Lung (tissue), 12 donors: ENCODE data around the gene SLC11A2. TPM values are rescaled to one million over a fixed set of nuclear protein-coding genes. Genes with fewer than 3 reads are reported as not detected.
A peak's percentile ranks its signal among the peaks of the same experiment; 100 is the strongest.

Experiments used
- ATAC-seq: fragments of 200-7000 bp; cut with Tn5 transposase; one replicate; pipeline ENCODE4 v1.9.1; 2020; ENCODE audit warnings: moderate number of reproducible peaks; ENCODE audit not compliant: insufficient read depth, low FRiP score
- DNase-seq, 3 donors: peaks; one replicate each; pipeline ENCODE4 v3.0.0-alpha.2; 2013 to 2017
- H3K27ac ChIP-seq, 2 donors: one replicate each; pipeline ENCODE4 v1.5.1; 2013; ENCODE audit warnings: mild to moderate bottlenecking in 2 of 2, moderate library complexity in 2 of 2, control low read depth in 1 of 2, inconsistent platforms in 1 of 2, low read depth in 1 of 2, low read length in 1 of 2
- H3K27me3 ChIP-seq, 3 donors: one replicate each; pipeline ENCODE4 v1.5.1; 2013; ENCODE audit warnings: low read length in 2 of 3; ENCODE audit not compliant: control insufficient read depth in 3 of 3, insufficient read depth in 3 of 3
- H3K36me3 ChIP-seq, 4 donors: one replicate each; pipeline ENCODE4 v1.5.1; 2013; ENCODE audit warnings: low read length in 4 of 4, mild to moderate bottlenecking in 1 of 4, moderate library complexity in 1 of 4; ENCODE audit not compliant: control insufficient read depth in 4 of 4, insufficient read depth in 4 of 4
- H3K4me1 ChIP-seq, 5 donors: one replicate each; pipeline ENCODE4 v1.5.1; 2013; ENCODE audit warnings: low read length in 5 of 5, mild to moderate bottlenecking in 2 of 5, moderate library complexity in 1 of 5; ENCODE audit not compliant: control insufficient read depth in 5 of 5, insufficient read depth in 5 of 5
- H3K4me3 ChIP-seq: one replicate; pipeline ENCODE4 v1.5.1; 2013; ENCODE audit warnings: mild to moderate bottlenecking, control low read depth, moderate library complexity
- H3K9ac ChIP-seq, 2 donors: one replicate each; pipeline ENCODE4 v1.5.1; 2013; ENCODE audit warnings: low read length in 2 of 2, control low read depth in 1 of 2; ENCODE audit not compliant: insufficient read depth in 1 of 2
- H3K9me3 ChIP-seq, 4 donors: one replicate each; pipeline ENCODE4 v1.5.1; 2013; ENCODE audit warnings: low read length in 3 of 4, mild to moderate bottlenecking in 1 of 4, moderate library complexity in 1 of 4; ENCODE audit not compliant: control insufficient read depth in 4 of 4, insufficient read depth in 3 of 4
- WGBS, 2 donors: extraction: QIAGEN DNeasy Blood & Tissue Kit; methylation state at CpG; one replicate each; pipeline ENCODE4 v1.1.7; 2013; 5-methylcytosine and 5-hydroxymethylcytosine counted together
- polyA plus RNA-seq, 2 donors: library from polyadenylated mRNA; stranded (reverse); fragments of 200-250 nt; gene quantifications; one replicate each; pipeline ENCODE4 v1.2.1, GENCODE V29; 2013
- total RNA-seq, 2 donors: library from RNA; depleted of rRNA in 1 of 2; stranded (reverse); fragments of >200 nt in 1 of 2; gene quantifications; one replicate each; pipeline ENCODE4 v1.2.1, GENCODE V29; 2014 to 2021
- TF ChIP-seq, protein P1 (sequence below): IDR thresholded peaks from 2 replicates; pipeline ENCODE4 v1.5.1; 2012; ENCODE audit warnings: mild to moderate bottlenecking; ENCODE audit errors: control extremely low read depth, extremely low read depth
- donor health status: control.
- donor health status: control.
- donor health status: Bipolar disorder and iron deficiency.
- donor health status: healthy.
- donor health status: DM: yes; HTN: yes; CAD: no.

Gene SLC11A2
- total and polyA plus RNA-seq, 4 donors = 29.2 to 129 (median 90.6) TPM

DNA sequence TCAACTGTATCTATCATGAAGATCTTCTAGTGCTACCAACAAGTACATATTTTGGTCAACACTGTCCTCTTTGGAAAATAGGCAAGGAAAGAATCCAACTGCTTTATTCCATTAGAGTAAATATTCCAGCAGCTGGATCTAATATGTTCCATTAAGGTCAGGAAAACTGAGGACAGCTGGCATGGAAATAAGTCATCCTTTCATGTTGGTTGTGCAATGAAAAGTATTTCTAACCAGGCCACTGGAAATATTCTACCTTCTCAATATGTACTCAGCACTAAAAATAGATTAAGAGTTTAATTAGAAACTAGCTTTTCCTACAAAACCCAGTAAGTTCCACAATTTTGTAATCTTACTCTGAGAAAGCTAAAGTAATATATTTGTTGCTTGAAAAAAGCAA is 54.2 kb downstream of the SLC11A2 start:
- DNase-seq = no peak
- H3K9me3 ChIP-seq = no peaks in the 10 kb centered on the region
- ATAC-seq = no peak
- no peaks in the 10 kb centered on the region for H3K4me1 ChIP-seq
- H3K4me3 ChIP-seq = no peak overlapping the region
- TF ChIP-seq, protein P1, sequence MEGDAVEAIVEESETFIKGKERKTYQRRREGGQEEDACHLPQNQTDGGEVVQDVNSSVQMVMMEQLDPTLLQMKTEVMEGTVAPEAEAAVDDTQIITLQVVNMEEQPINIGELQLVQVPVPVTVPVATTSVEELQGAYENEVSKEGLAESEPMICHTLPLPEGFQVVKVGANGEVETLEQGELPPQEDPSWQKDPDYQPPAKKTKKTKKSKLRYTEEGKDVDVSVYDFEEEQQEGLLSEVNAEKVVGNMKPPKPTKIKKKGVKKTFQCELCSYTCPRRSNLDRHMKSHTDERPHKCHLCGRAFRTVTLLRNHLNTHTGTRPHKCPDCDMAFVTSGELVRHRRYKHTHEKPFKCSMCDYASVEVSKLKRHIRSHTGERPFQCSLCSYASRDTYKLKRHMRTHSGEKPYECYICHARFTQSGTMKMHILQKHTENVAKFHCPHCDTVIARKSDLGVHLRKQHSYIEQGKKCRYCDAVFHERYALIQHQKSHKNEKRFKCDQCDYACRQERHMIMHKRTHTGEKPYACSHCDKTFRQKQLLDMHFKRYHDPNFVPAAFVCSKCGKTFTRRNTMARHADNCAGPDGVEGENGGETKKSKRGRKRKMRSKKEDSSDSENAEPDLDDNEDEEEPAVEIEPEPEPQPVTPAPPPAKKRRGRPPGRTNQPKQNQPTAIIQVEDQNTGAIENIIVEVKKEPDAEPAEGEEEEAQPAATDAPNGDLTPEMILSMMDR = no peak
- H3K9ac ChIP-seq = no peak overlapping the region
- no peaks in the 10 kb centered on the region for H3K27me3 ChIP-seq
- no peak overlapping the region for H3K27ac ChIP-seq
- H3K36me3 ChIP-seq = peaks cover 0 to 6% (median under 1%) of the 10 kb centered on the region in 4 donors

DNA sequence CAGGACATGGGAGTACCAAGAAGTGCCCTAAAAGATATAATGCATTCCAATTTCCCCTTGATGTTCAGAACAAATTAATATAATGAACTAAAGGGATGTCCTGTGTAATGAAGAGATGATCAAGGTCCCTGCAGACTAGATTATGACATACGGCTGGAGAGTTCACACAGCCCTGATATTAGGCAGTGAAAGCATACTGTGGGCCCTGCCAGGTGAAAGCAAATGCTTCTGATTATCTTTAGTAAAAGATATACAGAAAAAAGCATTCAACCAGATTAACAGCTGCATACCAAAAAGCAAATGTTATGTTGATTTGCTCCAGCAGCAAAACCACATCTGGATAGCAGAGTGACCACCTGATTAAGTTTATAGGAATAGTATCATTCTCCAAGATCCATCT is 61.8 kb downstream of the SLC11A2 start:
- Histone ChIP-seq H3K36me3 (peaks cover 0 to 6% (median 1%) of the 10 kb centered on the region in 4 donors), H3K27me3 (no peaks in the 10 kb centered on the region), H3K9ac (no peak overlapping the region), H3K4me1 (no peaks in the 10 kb centered on the region), H3K27ac (no peak overlapping the region), H3K9me3 (no peaks in the 10 kb centered on the region), H3K4me3 (no peak overlapping the region)
- 0 to 97% methylated on average over 1 of the region's 1 CpG for WGBS, 2 donors
- TF ChIP-seq, protein P1 = no peak
- ATAC-seq (no peak), DNase-seq (no peak)

DNA sequence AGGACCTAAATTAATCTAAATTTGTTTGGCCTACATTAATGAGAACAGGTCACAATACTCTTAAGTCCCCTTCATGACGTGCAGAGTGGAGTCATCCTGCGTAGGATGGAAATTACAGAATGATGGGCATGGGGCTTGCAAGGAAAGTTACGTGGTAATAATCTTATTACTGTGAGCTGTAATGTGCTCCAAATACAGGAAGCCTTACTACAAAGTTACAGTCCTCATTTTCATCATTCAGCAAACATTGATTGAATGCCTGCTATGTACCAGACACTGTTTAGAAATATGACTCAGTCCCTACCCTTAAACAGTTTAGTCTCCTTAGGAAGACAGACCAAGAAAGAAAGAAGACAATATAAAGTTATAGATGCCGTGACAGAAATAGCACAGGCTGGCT is 64.5 kb downstream of the SLC11A2 start:
- Histone ChIP-seq H3K27ac (no peak overlapping the region), H3K4me3 (no peak overlapping the region), H3K4me1 (peaks cover 0 to 3% (median 0%) of the 10 kb centered on the region in 5 donors), H3K9ac (no peak overlapping the region), H3K9me3 (no peaks in the 10 kb centered on the region), H3K36me3 (peaks cover 0 to 2% (median under 1%) of the 10 kb centered on the region in 4 donors), H3K27me3 (no peaks in the 10 kb centered on the region)
- ATAC-seq (no peak), DNase-seq (no peak)
- 91 to 93% methylated on average over 4 of the region's 4 CpGs for WGBS, 2 donors
- TF ChIP-seq, protein P1 = no peak

DNA sequence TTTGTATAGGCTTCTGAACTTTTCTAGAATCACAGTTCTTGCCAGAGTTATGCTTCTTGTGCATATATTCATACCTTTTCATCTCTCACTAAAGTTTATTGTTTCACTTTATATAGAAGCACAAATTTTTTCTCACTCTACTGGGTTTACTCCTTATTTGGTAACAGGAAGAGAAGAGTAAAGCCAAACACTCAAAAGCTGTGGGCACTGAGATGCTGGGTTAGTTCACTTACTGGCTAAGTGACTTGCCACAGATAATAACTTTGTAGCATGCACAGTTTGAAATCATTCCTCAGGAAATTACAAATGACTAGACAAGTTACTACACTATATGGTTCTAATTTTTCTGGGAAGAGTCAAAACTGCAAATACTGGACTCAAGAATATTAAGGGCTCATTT is 66.1 kb downstream of the SLC11A2 start:
- TF ChIP-seq, protein P1 = no peak
- Histone ChIP-seq H3K27ac (no peak overlapping the region), H3K27me3 (no peaks in the 10 kb centered on the region), H3K9ac (no peak overlapping the region), H3K9me3 (no peaks in the 10 kb centered on the region), H3K36me3 (peaks cover 0 to 2% (median under 1%) of the 10 kb centered on the region in 4 donors), H3K4me3 (no peak overlapping the region), H3K4me1 (peaks cover 0 to 7% (median 0%) of the 10 kb centered on the region in 5 donors)
- ATAC-seq (no peak), DNase-seq (peak in 2 of 3 donors; percentile 8 to 23)
